Measurements from ENCODE around the gene SETDB1.

- TF ChIP-seq CTCF (IDR thresholded peaks at IDR 0.05) (no peak), POLR2AphosphoS5 (IDR thresholded peaks at IDR 0.05) (no peak), EP300 (IDR thresholded peaks at IDR 0.05; ENCODE audit: low read depth) (no peak), POLR2A (IDR thresholded peaks at IDR 0.05) (no peak)
Observed at GRCh38 chr1:150966011-150966410, 39.8 kb downstream of the SETDB1 start.

Measured in transverse colon (tissue), 4 donors.